T-helper 1 cell treated with Interleukin-12 subunit alpha and Interleukin-12 subunit beta and Interleukin-4 antibody, amounts not matched to agents 30 ng/mL and 1 ng/mL, for 36 hours (primary cell): ENCODE measurements around the gene IL1RAPL2. TPM values are rescaled to one million over a fixed set of nuclear protein-coding genes. Genes with fewer than 3 reads are reported as not detected.
"Not testable (repeated sequence)": the region's sequence is repeated elsewhere in the genome, so short reads cannot be mapped to it uniquely, and the experiment has no call there.

ENCODE experiments used
- intact Hi-C: fragments of 100-400 bp; cut with micrococcal nuclease; formaldehyde crosslinking; loops from one replicate; pipeline ENCODE4 v1.15.1; 2024
- total RNA-seq: library from RNA; stranded (reverse); gene quantifications from 2 replicates; pipeline ENCODE4 v1.2.3, GENCODE V29; 2022

Gene IL1RAPL2
- total RNA-seq, 1 donor from 2014 or later = not detected

DNA sequence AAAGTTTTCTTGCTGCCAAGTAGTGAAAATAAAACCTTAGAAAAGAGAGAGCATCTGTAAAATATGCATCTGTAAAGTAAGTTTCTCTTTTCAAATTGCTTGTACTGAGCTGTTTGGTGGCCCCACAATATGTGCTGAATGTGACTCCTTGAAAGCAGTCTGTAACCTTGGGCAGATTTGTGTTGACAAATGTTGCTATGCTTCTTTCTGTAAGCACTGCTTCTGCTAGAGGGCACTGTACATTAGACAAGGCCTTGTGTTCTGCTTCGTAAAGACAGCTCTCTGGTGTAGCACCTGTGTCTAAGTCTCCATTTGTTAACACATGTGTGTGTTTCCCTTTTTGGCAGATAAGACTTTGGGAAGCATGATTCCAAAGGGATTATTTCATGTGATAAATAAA is 1199.7 kb downstream of the IL1RAPL2 start:
- intact Hi-C loops = no loop called here

DNA sequence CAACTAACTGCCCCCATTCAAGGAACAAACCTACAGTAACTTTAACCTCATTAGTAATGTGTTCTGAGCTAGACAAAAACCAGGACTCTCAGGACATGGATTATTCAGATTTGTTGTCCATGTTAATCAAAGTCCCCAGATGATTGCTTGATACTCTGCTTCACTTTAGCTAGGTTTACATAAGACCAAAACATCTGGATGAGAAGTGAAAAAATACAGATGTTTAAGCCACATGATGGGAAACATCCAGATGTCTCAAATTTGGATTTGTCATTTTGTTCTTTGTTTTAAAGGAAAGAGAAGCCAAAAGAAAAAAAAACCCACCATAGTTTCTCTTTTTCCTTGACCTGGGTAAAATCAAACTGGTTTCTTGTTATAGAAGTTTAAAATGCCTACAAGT is 1207.8 kb downstream of the IL1RAPL2 start:
- intact Hi-C loops = no loop called here

DNA sequence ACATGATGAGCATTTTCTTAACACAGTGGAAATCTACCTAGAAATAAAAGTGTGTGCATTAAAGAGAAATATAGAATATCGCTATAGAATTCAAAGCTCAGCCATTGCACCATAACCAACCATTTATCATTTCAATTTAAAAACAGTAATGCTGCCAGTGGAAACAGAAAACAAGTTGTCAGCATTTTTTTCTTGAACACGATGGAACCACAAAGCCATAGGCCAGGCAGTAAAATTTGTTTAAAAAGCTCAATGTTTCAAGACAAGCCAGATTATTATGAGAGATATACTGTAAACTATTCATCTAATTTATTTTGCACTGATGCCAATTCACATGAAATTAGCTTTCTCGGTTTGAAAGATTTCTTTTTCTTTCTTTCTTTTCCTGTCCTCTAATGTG is 1209.7 kb downstream of the IL1RAPL2 start:
- intact Hi-C loops = no loop called here

DNA sequence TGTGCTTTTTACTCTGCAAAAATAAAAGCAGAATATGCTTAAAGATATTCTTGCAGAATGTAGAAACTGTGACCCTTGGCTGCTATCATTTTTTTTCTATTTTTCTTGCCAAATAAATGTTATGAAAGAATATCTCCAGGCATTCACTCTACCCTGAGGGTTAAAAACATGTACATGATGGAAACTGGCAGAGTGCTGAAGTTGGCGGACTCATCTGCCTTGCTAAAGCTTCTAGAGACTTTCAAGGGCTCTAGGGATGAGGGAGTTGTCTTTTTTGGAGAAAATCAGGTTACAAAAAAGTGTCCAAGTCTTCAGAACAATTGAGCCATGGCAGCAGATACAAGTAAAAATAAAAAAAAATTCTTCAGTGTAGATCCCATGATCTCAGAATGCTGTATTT is 1215.8 kb downstream of the IL1RAPL2 start:
- intact Hi-C loops = no loop called here

DNA sequence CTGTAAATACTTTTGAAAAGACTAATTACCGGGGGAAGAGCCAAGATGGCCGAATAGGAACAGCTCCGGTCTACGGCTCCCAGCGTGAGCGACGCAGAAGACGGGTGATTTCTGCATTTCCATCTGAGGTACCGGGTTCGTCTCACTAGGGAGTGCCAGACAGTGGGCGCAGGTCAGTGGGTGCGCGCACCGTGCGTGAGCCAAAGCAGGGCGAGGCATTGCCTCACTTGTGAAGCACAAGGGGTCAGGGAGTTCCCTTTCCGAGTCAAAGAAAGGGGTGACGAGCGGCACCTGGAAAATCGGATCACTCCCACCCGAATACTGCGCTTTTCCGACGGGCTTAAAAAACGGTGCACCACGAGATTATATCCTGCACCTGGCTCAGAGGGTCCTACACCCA is 1230.9 kb downstream of the IL1RAPL2 start:
- intact Hi-C loops = not testable (repeated sequence)

DNA sequence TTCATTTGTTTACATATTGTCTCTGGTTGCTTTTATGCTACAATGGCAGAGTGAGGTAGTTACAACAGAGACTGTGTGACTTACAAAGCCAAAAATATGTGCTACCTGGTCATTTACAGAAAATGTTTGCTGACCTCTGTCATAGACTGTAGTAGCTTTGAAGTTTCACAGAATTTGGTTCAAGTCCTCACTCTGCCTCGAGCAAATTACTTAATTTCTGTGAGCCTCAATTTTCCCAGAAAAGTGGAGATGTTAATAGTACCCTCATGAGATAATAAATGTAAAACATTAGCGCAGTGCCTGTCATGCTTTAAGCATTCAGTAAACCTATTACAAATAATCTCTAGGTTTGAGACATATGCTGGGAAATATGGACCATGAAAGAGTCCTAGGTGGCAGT is 1237.9 kb downstream of the IL1RAPL2 start:
- intact Hi-C loops = no loop called here

DNA sequence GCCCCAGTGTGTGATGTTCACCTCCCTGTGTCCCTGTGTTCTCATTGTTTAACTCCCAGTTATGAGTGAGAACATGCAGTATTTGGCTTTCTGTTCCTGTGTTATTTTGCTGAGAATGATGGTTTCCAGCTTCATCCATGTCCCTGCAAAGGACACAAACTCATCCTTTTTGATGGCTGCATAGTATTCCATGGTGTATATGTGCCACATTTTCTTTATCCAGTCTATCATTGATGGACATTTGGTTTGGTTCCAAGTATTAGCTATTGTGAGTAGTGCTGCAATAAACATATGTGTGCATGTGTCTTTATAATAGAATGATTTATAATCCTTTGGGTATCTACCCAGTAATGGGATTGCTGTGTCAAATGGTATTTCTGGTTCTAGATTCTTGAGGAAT is 1239.7 kb downstream of the IL1RAPL2 start:
- intact Hi-C loops = not testable (repeated sequence)

DNA sequence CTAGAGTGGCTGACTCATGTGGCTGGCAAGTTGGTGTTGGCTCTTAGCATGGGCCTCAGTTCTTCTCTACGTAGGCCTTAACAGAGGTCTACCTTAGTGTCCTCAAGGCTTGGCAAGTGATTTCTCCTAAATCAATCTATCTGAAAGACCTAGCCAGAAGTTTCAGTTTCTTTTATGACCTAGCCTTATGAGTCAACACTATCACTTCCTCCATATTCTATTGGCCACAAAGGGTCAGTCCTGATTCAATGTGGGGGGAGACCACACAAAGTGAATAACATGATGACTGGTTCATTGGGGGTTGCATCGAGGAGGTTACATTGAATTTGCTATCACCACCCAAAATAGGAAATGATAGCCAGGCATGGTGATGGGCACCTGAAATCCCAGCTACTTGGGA is 1250.5 kb downstream of the IL1RAPL2 start:
- intact Hi-C loops = no loop called here
